CD4-positive, CD25-positive, alpha-beta regulatory T cell (primary cell): ENCODE results near the gene SULT2A1. TPM values are rescaled to one million over a fixed set of nuclear protein-coding genes. Genes with fewer than 3 reads are reported as not detected.
"Not testable (repeated sequence)": the region's sequence is repeated elsewhere in the genome, so short reads cannot be mapped to it uniquely, and the experiment has no call there.

Experiments
- ATAC-seq, 2 donors: fragments of 150-1000 bp; cut with Tn5 transposase; one replicate each; pipeline ENCODE4 v1.10.0; 2021; ENCODE audit warnings: low read depth in 2 of 2, moderate number of reproducible peaks in 2 of 2, moderate library complexity in 1 of 2
- DNase-seq, 3 donors: peaks; one replicate each; pipeline versions ENCODE4 v3.0.0 to v3.0.0-alpha.2; 2012 to 2022; ENCODE audit warnings: mixed read lengths in 1 of 3
- H3K27ac ChIP-seq: one replicate; pipeline ENCODE4 v1.7.0; 2013; ENCODE audit warnings: mild to moderate bottlenecking, low read length; ENCODE audit not compliant: insufficient read depth, poor library complexity, severe bottlenecking
- H3K27me3 ChIP-seq: one replicate; pipeline ENCODE4 v1.7.0; 2013; ENCODE audit warnings: low read length; ENCODE audit not compliant: control insufficient read depth, insufficient read depth
- H3K36me3 ChIP-seq: one replicate; pipeline ENCODE4 v1.7.0; 2013; ENCODE audit warnings: mild to moderate bottlenecking, low read length, moderate library complexity; ENCODE audit not compliant: control insufficient read depth, insufficient read depth
- H3K4me1 ChIP-seq: 2 replicates; pipeline ENCODE4 v1.7.0; 2013; ENCODE audit warnings: mild to moderate bottlenecking, low read length; ENCODE audit not compliant: insufficient read depth, control insufficient read depth, poor library complexity, severe bottlenecking
- H3K4me3 ChIP-seq: one replicate; pipeline ENCODE4 v1.7.0; 2013; ENCODE audit warnings: low read depth, mild to moderate bottlenecking, low read length, moderate library complexity
- H3K9me3 ChIP-seq, 2 experiments: 1 replicate in 1 of 2; 2 replicates in 1 of 2; pipeline ENCODE4 v1.7.0; 2013; ENCODE audit warnings: low read length in 2 of 2, mild to moderate bottlenecking in 1 of 2, moderate library complexity in 1 of 2; ENCODE audit not compliant: control insufficient read depth in 2 of 2
- H3K27ac Mint-ChIP-seq, 3 donors: one replicate each; pipeline ENCODE4 v1.8.0; 2020 to 2022; ENCODE audit warnings: mild to moderate bottlenecking in 3 of 3, mixed read lengths in 3 of 3, moderate library complexity in 2 of 3
- H3K27me3 Mint-ChIP-seq: one replicate; pipeline ENCODE4 v1.8.0; 2022; ENCODE audit warnings: mild to moderate bottlenecking, mixed read lengths
- H3K36me3 Mint-ChIP-seq: one replicate; pipeline ENCODE4 v1.8.0; 2020; ENCODE audit warnings: mixed read lengths
- H3K4me1 Mint-ChIP-seq, 4 donors: one replicate each; pipeline ENCODE4 v1.8.0; 2020 to 2022; ENCODE audit warnings: mixed read lengths in 4 of 4, mild to moderate bottlenecking in 1 of 4
- H3K4me3 Mint-ChIP-seq, 4 donors: one replicate each; pipeline ENCODE4 v1.8.0; 2020 to 2022; ENCODE audit warnings: mild to moderate bottlenecking in 4 of 4, mixed read lengths in 4 of 4, moderate library complexity in 3 of 4
- H3K9me3 Mint-ChIP-seq, 7 donors: one replicate each; pipeline ENCODE4 v1.8.0; 2020 to 2022; ENCODE audit warnings: mixed read lengths in 7 of 7, mild to moderate bottlenecking in 3 of 7, moderate library complexity in 2 of 7
- polyA plus RNA-seq, 4 donors: library from polyadenylated mRNA; unstranded; fragments of 300-500 nt; fragmentation: Illumina TruSeq; gene quantifications; one replicate each; pipeline ENCODE4 v1.2.3, GENCODE V29; 2021
- total RNA-seq: library from RNA; stranded (reverse); gene quantifications from one replicate; pipeline ENCODE4 v1.2.3, GENCODE V29; 2022

SULT2A1 gene, protein sequence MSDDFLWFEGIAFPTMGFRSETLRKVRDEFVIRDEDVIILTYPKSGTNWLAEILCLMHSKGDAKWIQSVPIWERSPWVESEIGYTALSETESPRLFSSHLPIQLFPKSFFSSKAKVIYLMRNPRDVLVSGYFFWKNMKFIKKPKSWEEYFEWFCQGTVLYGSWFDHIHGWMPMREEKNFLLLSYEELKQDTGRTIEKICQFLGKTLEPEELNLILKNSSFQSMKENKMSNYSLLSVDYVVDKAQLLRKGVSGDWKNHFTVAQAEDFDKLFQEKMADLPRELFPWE
- total RNA-seq = not detected
- polyA plus RNA-seq = not detected

DNA sequence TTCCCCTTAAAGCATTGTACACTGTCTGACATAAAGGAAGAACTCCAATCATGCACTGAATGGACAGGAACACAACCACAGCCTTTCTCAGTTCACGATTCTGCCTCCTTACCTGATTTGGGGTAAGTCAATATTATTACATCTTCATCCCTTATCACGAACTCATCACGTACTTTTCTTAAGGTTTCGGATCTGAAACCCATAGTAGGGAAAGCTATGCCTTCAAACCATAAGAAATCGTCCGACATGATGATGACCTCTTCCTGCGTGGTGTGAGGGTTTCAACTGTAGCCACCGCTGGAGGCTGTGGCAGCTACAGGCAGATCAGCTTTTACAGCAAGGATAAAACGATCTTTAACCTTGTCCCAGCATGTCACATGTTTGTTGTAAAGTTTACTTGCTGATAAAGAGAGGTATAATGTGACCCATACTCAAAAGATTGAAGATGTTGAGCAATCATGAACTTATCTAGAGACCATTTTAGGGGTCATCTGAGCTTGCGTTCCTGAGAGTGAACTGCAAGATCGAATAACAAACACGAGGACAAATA lies at the start of gene SULT2A1:
Gene SULT2A1, minus strand, starts transcription at position 306 of the 550 bp plus-strand sequence. Its CDS starts 58 bp downstream, at position 248.
- Histone ChIP-seq H3K9me3 (no peaks in the 10 kb centered on the region), H3K27ac (no peak within 1 kb of the TSS), H3K4me3 (no peak within 1 kb of the TSS), H3K4me1 (no peaks in the 10 kb centered on the region), H3K36me3 (no peaks in the 10 kb centered on the region), H3K27me3 (no peaks in the 10 kb centered on the region)
- no peak for ATAC-seq
- H3K9me3 Mint-ChIP-seq = no peaks in the 10 kb centered on the region
- H3K4me3 Mint-ChIP-seq = no peak within 1 kb of the TSS
- H3K27ac Mint-ChIP-seq = peak within 1 kb of the TSS in 1 of 3 donors; percentile 61
- H3K4me1 Mint-ChIP-seq = peaks cover 0 to 3% (median 1%) of the 10 kb centered on the region in 4 donors
- H3K27me3 Mint-ChIP-seq = no peaks in the 10 kb centered on the region
- no peak for DNase-seq
- no peaks in the 10 kb centered on the region for H3K36me3 Mint-ChIP-seq

DNA sequence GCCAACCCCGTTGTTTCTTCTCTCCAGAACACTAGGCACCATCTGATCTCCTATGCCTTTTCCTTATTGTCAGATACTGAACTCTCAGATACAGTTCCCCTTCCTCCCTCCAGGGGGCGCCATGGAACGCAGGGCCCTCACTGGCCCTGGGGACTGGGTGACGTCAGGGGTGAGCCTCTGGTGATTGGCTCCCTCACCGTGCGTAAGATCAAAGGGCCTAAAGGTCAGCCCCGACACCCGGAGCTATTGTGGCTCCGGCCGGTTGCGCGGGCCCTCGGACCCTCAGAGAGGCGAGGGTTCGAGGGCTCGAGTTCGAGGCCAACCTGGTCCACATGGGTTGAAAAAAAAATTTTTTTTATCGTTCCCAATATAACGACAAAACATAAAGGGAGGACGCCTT lies 42.5 kb upstream of the SULT2A1 start:
- not testable (repeated sequence) for ATAC-seq, DNase-seq

DNA sequence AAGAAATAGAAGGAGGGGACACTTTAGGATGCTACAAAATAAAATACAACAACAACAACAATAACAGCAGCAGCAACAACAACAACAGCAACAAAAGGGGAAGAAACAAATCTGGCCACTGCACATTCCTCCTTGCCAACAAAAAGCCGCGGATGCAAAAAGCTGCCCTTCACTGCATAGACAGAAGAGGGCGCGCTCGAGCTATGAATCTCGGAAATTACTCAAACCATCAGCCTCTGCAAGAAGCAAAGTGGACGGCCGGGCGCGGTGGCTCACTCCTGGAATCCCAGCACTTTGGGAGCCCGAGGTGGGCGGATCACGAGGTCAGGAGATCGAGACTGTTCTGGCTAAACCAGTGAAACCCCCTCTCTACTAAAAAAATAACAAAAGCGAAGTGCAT lies 34.0 kb upstream of the SULT2A1 start:
- not testable (repeated sequence) for ATAC-seq, H3K9me3 ChIP-seq, H3K4me1 ChIP-seq, H3K4me3 Mint-ChIP-seq, H3K9me3 Mint-ChIP-seq, H3K4me1 Mint-ChIP-seq, H3K27me3 ChIP-seq, H3K36me3 Mint-ChIP-seq, H3K4me3 ChIP-seq, H3K36me3 ChIP-seq, H3K27ac ChIP-seq, H3K27ac Mint-ChIP-seq, H3K27me3 Mint-ChIP-seq
- DNase-seq = peak in 1 of 3 donors; percentile 92

More for the DNA sequence above, 42.5 kb upstream of the SULT2A1 start:
- not testable (repeated sequence) for H3K27ac Mint-ChIP-seq, H3K9me3 Mint-ChIP-seq, H3K4me3 ChIP-seq, H3K36me3 Mint-ChIP-seq, H3K27me3 Mint-ChIP-seq, H3K9me3 ChIP-seq, H3K36me3 ChIP-seq, H3K4me1 ChIP-seq, H3K27ac ChIP-seq, H3K4me1 Mint-ChIP-seq, H3K27me3 ChIP-seq, H3K4me3 Mint-ChIP-seq

DNA sequence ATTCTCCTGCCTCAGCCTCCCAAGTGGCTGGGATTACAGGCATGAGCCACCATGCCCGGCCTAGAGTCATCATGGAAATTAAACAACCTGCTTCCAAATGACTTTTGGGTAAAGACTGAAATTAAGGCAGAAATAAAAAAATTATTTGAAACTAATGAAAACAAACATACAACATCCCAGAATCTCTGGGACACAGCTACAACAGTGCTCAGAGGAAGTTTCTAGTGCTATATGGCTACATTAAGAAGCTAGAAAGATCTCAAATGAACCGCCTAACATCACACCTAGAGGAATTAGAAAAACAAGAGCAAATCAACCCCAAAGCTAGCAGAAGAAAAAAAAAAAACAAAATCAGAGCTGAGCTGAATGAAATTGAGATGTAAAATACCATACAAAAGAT lies 24.1 kb upstream of the SULT2A1 start:
- not testable (repeated sequence) for H3K4me1 ChIP-seq, H3K4me3 Mint-ChIP-seq, H3K27ac Mint-ChIP-seq, DNase-seq, ATAC-seq, H3K9me3 Mint-ChIP-seq, H3K27me3 ChIP-seq, H3K27me3 Mint-ChIP-seq, H3K36me3 Mint-ChIP-seq, H3K9me3 ChIP-seq, H3K4me1 Mint-ChIP-seq, H3K36me3 ChIP-seq, H3K4me3 ChIP-seq, H3K27ac ChIP-seq

DNA sequence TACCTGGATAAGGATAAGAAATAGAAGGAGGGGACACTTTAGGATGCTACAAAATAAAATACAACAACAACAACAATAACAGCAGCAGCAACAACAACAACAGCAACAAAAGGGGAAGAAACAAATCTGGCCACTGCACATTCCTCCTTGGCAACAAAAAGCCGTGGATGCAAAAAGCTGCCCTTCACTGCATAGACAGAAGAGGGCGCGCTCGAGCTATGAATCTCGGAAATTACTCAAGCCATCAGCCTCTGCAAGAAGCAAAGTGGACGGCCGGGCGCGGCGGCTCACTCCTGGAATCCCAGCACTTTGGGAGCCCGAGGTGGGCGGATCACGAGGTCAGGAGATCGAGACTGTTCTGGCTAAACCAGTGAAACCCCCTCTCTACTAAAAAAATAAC lies 23.2 kb upstream of the SULT2A1 start:
- not testable (repeated sequence) for H3K4me3 Mint-ChIP-seq, H3K9me3 Mint-ChIP-seq, H3K27ac Mint-ChIP-seq, H3K4me1 ChIP-seq, ATAC-seq, H3K27me3 ChIP-seq, H3K4me3 ChIP-seq, H3K27ac ChIP-seq, H3K9me3 ChIP-seq, H3K27me3 Mint-ChIP-seq, H3K36me3 ChIP-seq, H3K36me3 Mint-ChIP-seq, H3K4me1 Mint-ChIP-seq
- DNase-seq = peak in 2 of 3 donors; percentile 47 to 85

DNA sequence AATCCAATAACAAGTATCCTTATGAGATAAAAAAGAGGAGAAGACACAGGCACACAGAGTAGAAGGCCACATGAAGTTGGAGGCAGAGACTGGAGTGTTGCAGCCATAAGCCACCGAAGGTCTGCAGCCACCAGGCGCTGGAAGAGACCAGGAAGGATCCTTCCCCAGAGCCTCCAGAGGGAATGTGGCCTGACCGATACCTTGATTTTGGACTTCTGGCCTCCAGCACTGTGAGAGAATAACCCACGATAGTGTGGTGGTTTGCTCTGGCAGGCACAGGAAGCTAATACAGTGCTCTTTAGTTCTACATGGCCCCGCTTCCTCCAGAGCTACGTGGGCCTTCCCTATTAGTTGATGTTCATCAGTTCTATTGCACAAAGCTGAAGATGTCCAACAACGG lies 15.3 kb upstream of the SULT2A1 start:
- Histone ChIP-seq H3K27ac (no peak overlapping the region), H3K4me3 (no peak overlapping the region), H3K27me3 (no peaks in the 10 kb centered on the region), H3K9me3 (no peaks in the 10 kb centered on the region), H3K4me1 (no peaks in the 10 kb centered on the region), H3K36me3 (no peaks in the 10 kb centered on the region)
- Mint-ChIP-seq H3K4me3 (no peak overlapping the region), H3K4me1 (no peaks in the 10 kb centered on the region), H3K27ac (no peak overlapping the region), H3K27me3 (peaks cover 11% of the 10 kb centered on the region), H3K9me3 (peaks cover 0 to 1% (median 0%) of the 10 kb centered on the region in 7 donors), H3K36me3 (no peaks in the 10 kb centered on the region)
- ATAC-seq (no peak), DNase-seq (no peak)

DNA sequence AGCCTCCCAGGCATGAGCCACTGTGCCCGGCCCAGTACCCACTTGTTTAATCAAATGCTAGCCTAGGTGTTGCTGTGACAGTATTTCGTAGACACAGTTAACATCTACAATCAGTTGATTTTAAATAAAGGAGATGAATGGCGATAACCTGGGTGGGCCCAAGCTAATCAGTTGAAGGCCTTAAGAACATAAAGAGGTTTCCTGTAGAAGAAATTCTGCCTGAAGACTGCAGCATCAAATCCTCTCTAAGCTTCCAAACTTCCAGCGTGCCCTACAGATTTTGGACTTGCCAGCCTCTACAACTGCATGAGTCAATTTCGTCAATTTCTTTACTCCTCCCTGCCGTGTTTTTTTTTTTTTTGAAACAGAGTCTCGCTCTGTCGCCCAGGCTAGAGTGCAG lies 13.2 kb upstream of the SULT2A1 start:
- Mint-ChIP-seq H3K9me3 (peaks cover 0 to 1% (median 0%) of the 10 kb centered on the region in 7 donors), H3K4me1 (no peaks in the 10 kb centered on the region), H3K27ac (peak overlapping the region in 1 of 3 donors; percentile 32), H3K36me3 (no peaks in the 10 kb centered on the region), H3K4me3 (no peak overlapping the region), H3K27me3 (peaks cover 11% of the 10 kb centered on the region)
- H3K27me3 ChIP-seq = no peaks in the 10 kb centered on the region
- no peak overlapping the region for H3K4me3 ChIP-seq
- no peaks in the 10 kb centered on the region for H3K36me3 ChIP-seq
- no peaks in the 10 kb centered on the region for H3K9me3 ChIP-seq
- DNase-seq (no peak), ATAC-seq (no peak)
- H3K27ac ChIP-seq = no peak overlapping the region
- no peaks in the 10 kb centered on the region for H3K4me1 ChIP-seq

DNA sequence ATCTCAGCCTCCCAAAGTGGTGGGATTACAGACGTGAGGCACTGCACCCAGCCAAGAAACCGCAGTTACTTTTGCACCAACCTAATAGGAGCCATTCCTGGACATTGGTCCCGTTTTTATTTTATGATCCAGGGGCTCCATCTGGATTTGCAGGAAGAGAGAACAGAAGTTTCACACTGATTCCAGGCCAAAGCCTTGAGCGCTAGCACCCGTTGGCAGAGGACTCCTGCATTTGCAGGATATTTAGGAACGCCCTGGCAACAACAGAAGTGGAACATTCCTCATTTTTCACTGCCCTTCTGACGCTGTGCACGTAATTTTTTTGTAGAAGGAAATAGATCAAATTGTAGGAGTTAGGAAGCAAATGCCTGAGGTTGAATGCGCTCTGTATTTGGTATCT lies 11.7 kb upstream of the SULT2A1 start:
- no peak for ATAC-seq
- no peaks in the 10 kb centered on the region for H3K4me1 ChIP-seq
- Mint-ChIP-seq H3K4me1 (no peaks in the 10 kb centered on the region), H3K36me3 (no peaks in the 10 kb centered on the region), H3K9me3 (peaks cover 0 to 1% (median 0%) of the 10 kb centered on the region in 7 donors), H3K27me3 (peaks cover 8% of the 10 kb centered on the region), H3K27ac (no peak overlapping the region), H3K4me3 (no peak overlapping the region)
- H3K9me3 ChIP-seq = no peaks in the 10 kb centered on the region
- H3K36me3 ChIP-seq = no peaks in the 10 kb centered on the region
- no peak overlapping the region for H3K27ac ChIP-seq
- H3K4me3 ChIP-seq = no peak overlapping the region
- H3K27me3 ChIP-seq = no peaks in the 10 kb centered on the region
- no peak for DNase-seq
